WTC11 (cell line): Measurements from ENCODE around the gene AKAP9. TPM values are rescaled to one million over a fixed set of nuclear protein-coding genes. Genes with fewer than 3 reads are reported as not detected.

Experiments
- ATAC-seq: fragments of 200-7000 bp; cut with Tn5 transposase; 2 replicates; pipeline ENCODE4 v1.10.0; 2021; ENCODE audit warnings: mild to moderate bottlenecking, moderate library complexity
- CTCF ChIA-PET: fragments of 300-600 bp; sonication (Branson Sonifier 250); formaldehyde crosslinking; loops from one replicate; lab custom pipeline; 2021; ENCODE audit warnings: antibody characterized with exemption; lab: Charles Lee
- POLR2A ChIA-PET: fragments of 350-600 bp; sonication (Branson Sonifier 250); formaldehyde crosslinking; loops from one replicate; lab custom pipeline; 2021; ENCODE audit warnings: antibody characterized with exemption; lab: Charles Lee
- DNase-seq: peaks from one replicate; pipeline ENCODE4 v3.0.0; 2021; ENCODE audit warnings: low spot score
- H3K27ac Mint-ChIP-seq: 2 replicates; pipeline ENCODE4 v1.8.0; 2021; ENCODE audit warnings: mixed read lengths
- H3K27me3 Mint-ChIP-seq: 2 replicates; pipeline ENCODE4 v1.8.0; 2021; ENCODE audit warnings: low read depth, mild to moderate bottlenecking, moderate library complexity, mixed read lengths
- H3K36me3 Mint-ChIP-seq: 2 replicates; pipeline ENCODE4 v1.8.0; 2021; ENCODE audit warnings: mixed read lengths
- H3K4me1 Mint-ChIP-seq: 2 replicates; pipeline ENCODE4 v1.8.0; 2022; ENCODE audit warnings: mixed read lengths
- H3K4me3 Mint-ChIP-seq: 2 replicates; pipeline ENCODE4 v1.8.0; 2021; ENCODE audit warnings: mild to moderate bottlenecking, moderate library complexity, mixed read lengths
- H3K9me3 Mint-ChIP-seq: 2 replicates; pipeline ENCODE4 v1.8.0; 2021; ENCODE audit warnings: mixed read lengths
- AR ChIP-seq: fragments of 250-450 bp; sonication (Bioruptor Pico); IDR thresholded peaks from 2 replicates; pipeline ENCODE4 v1.9.0; 2021; ENCODE audit warnings: mild to moderate bottlenecking
- ATF2 ChIP-seq: sonication (generic); formaldehyde crosslinking; IDR thresholded peaks from 2 replicates; pipeline ENCODE4 v1.8.1; 2022; ENCODE audit warnings: low read depth, missing genetic modification reagents, borderline replicate concordance
- CDX4 ChIP-seq: fragments of 250-450 bp; sonication (Bioruptor Pico); IDR thresholded peaks from 2 replicates; pipeline ENCODE4 v1.9.0; 2021; ENCODE audit warnings: moderate library complexity, mild to moderate bottlenecking, inconsistent platforms, borderline replicate concordance
- E2F5 ChIP-seq: sonication (generic); formaldehyde crosslinking; IDR thresholded peaks from 2 replicates; pipeline ENCODE4 v1.8.1; 2022; ENCODE audit warnings: mild to moderate bottlenecking, moderate library complexity, missing genetic modification reagents
- ERG ChIP-seq: fragments of 250-450 bp; sonication (Bioruptor Pico); IDR thresholded peaks from 2 replicates; pipeline ENCODE4 v1.8.0; 2021; ENCODE audit warnings: mild to moderate bottlenecking
- ESRRA ChIP-seq: sonication (generic); formaldehyde crosslinking; IDR thresholded peaks from 2 replicates; pipeline ENCODE4 v1.8.1; 2022; ENCODE audit warnings: mild to moderate bottlenecking, missing genetic modification reagents, borderline replicate concordance
- FOXK1 ChIP-seq: sonication (generic); formaldehyde crosslinking; IDR thresholded peaks from 2 replicates; pipeline ENCODE4 v1.8.0; 2022; ENCODE audit warnings: mild to moderate bottlenecking, moderate library complexity, missing genetic modification reagents
- GTF2I ChIP-seq: fragments of 250-450 bp; sonication (Bioruptor Pico); conservative IDR thresholded peaks from 2 replicates; pipeline ENCODE4 v1.4.0; 2021; ENCODE audit warnings: mild to moderate bottlenecking
- HMGXB4 ChIP-seq: sonication (generic); formaldehyde crosslinking; IDR thresholded peaks from 2 replicates; pipeline ENCODE4 v1.8.1; 2023; ENCODE audit warnings: mild to moderate bottlenecking, moderate library complexity, missing genetic modification reagents
- NFE2L1 ChIP-seq: sonication (generic); formaldehyde crosslinking; IDR thresholded peaks from 2 replicates; pipeline ENCODE4 v1.8.1; 2023; ENCODE audit warnings: missing genetic modification reagents
- RELA ChIP-seq: sonication (generic); formaldehyde crosslinking; IDR thresholded peaks from 2 replicates; pipeline ENCODE4 v1.8.1; 2022; ENCODE audit warnings: missing genetic modification reagents, mild to moderate bottlenecking, borderline replicate concordance
- RORB ChIP-seq: fragments of 250-450 bp; sonication (Bioruptor Pico); IDR thresholded peaks from 2 replicates; pipeline ENCODE4 v1.9.0; 2021; ENCODE audit warnings: mild to moderate bottlenecking
- SOX15 ChIP-seq: fragments of 250-450 bp; sonication (Bioruptor Pico); IDR thresholded peaks from 2 replicates; pipeline ENCODE4 v1.9.0; 2021; ENCODE audit warnings: mild to moderate bottlenecking
- TEAD1 ChIP-seq: sonication (generic); formaldehyde crosslinking; IDR thresholded peaks from 2 replicates; pipeline ENCODE4 v1.8.0; 2022; ENCODE audit warnings: mild to moderate bottlenecking, missing genetic modification reagents
- TEAD4 ChIP-seq: sonication (generic); formaldehyde crosslinking; IDR thresholded peaks from 2 replicates; pipeline ENCODE4 v1.8.0; 2022; ENCODE audit warnings: mild to moderate bottlenecking, missing genetic modification reagents
- ZNF121 ChIP-seq: sonication (generic); formaldehyde crosslinking; IDR thresholded peaks from 2 replicates; pipeline ENCODE4 v1.8.0; 2023; ENCODE audit warnings: missing genetic modification reagents
- ZNF317 ChIP-seq: sonication (generic); formaldehyde crosslinking; IDR thresholded peaks from 2 replicates; pipeline ENCODE4 v1.8.1; 2023; ENCODE audit warnings: low read depth, mild to moderate bottlenecking, moderate library complexity, missing genetic modification reagents, borderline replicate concordance
- total RNA-seq: library from RNA; stranded (reverse); gene quantifications from 3 replicates; pipeline ENCODE4 v1.2.3, GENCODE V29; 2021

Gene AKAP9
- total RNA-seq, 1 experiment from 2014 or later = 35.2 TPM

GRCh38 chr7:91916051-91916440, 24.6 kb upstream of the AKAP9 start:
- POLR2A ChIA-PET = no interaction called here
- ATAC-seq = no peak

More at GRCh38 chr7:91916051-91916440, 24.6 kb upstream of the AKAP9 start:
- Mint-ChIP-seq H3K4me1 (no peaks in the 10 kb centered on the region), H3K9me3 (no peaks in the 10 kb centered on the region), H3K27me3 (peaks cover 4% of the 10 kb centered on the region; the same call in 1 of the 2 replicates), H3K36me3 (no peaks in the 10 kb centered on the region), H3K4me3 (no peak overlapping the region), H3K27ac (no peak overlapping the region)
- no peak for DNase-seq
- CTCF ChIA-PET = no interaction called here
- TF ChIP-seq ESRRA (CRISPR knock-in tag) (no peak), SOX15 (CRISPR knock-in tag) (no peak), NFE2L1 (CRISPR knock-in tag) (no peak), ZNF317 (CRISPR knock-in tag) (no peak), RELA (no peak), RORB (CRISPR knock-in tag) (no peak), TEAD4 (CRISPR knock-in tag) (no peak), CDX4 (no peak), AR (no peak), ZNF121 (CRISPR knock-in tag) (no peak), ATF2 (no peak), GTF2I (CRISPR knock-in tag) (no peak), HMGXB4 (CRISPR knock-in tag) (no peak), FOXK1 (CRISPR knock-in tag) (no peak), E2F5 (CRISPR knock-in tag) (no peak), TEAD1 (CRISPR knock-in tag) (no peak), ERG (CRISPR knock-in tag) (no peak)
